Stimulated activated CD8-positive, alpha-beta memory T cell treated with anti-CD3 and anti-CD28 coated beads, Interleukin-4, amount 100 ng/mL, for 1 hour (primary cell): Measurements from ENCODE around the gene MRTFA.
"Not testable (repeated sequence)": the region's sequence is repeated elsewhere in the genome, so short reads cannot be mapped to it uniquely, and the experiment has no call there.

ENCODE experiments used
- DNase-seq, 2 donors: peaks; one replicate each; pipeline ENCODE4 v3.0.0-alpha.2; 2020; ENCODE audit warnings: low read depth in 2 of 2, low spot score in 1 of 2

MRTFA gene

DNA sequence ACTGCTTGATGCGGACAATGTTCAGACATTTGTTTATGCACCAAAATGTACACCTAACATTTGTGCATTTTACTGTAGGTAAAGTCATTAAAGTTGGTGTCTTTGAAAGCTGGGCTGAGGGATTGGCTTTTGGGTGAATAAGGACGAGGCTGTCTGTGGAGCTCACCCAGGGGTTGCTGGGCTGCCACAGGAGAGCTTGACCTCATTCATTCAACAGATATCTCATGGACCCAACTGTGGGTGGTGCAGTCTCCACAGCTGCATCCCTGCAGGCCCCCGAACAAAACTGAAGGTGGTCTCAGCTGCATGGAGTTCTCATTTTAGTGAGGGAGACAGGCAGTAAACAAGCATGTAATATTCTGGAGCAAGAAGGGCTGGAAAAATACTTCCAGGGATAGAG, 233.4 kb downstream of the MRTFA start:
- no peak for DNase-seq

DNA sequence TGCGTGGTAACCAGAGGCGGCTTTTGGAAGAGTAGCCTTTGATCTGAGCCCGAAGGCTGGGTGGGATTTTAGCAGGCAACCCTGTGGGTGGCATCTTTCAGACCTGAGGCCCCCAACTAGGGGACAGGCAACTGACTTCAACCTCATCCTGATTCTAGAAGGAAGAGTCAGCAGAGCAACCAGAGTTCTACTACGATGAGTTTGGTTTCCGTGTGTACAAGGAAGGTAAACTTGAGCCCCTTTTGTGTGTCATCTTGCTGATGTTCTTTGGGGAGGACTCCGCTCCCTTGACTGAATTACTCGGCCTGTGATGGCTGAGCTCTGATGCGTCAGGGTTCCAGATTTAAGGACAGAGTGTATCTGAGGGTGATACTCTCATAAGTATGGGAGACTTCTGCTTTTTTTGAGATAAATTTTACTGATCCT, 234.5 kb downstream of the MRTFA start:
- no peak for DNase-seq

DNA sequence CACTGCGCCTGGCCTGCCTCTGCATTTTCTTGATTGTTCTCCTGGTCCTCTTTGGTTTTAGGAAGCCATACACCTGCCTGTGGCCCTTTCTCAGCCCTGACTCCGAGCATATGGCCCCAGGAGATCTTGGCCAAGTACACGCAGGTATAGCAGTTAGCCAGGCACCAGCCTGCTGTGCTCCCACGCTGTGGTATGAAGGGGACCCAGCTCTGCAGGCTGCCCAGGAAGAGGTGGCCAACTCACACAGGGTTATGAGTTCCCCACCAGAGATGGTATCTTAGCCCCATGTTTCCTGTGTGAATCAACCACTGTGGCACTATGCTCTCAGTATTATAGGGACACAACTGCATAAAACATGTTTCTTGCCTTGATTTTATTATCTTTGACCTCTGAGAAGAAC, 235.0 kb downstream of the MRTFA start:
- peak; percentile 21 to 41 for DNase-seq

DNA sequence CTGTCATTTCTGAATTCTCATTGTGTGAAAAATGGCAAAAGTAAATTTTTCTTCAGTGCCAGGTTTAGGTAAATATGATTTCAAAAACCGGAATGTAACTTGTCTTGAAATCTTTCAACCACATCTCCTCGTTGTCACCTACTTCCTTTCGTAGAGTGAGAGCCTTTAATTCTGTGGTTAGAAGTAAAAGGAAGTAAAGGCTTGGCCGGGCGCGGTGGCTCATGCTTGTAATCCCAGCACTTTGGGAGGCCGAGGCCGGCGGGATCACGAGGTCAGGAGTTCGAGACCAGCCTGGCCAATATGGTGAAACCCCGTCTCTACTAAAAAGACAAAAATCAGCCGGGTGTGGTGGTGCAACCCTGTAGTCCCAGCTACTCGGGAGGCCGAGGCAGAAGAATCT, 236.4 kb downstream of the MRTFA start:
- no peak for DNase-seq

DNA sequence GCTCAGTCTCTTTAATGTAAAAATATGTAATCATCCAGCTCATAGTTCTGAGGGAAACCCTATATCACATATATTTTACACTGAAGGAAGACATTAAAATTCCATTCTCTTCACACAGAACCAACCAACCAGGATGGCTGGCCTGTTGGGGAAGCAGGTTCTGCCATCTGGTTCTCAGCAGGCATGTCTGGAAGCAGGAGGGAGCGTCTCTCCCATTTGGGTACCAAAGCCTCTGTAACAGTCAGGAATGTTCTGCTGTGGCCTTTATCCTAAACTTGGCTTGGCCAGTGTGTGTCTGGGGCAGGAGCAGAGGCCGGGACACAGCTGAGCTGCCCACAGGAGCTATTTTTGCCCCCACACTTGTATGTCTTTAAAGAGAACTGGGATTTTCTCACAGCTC, 236.9 kb downstream of the MRTFA start:
- no peak for DNase-seq

DNA sequence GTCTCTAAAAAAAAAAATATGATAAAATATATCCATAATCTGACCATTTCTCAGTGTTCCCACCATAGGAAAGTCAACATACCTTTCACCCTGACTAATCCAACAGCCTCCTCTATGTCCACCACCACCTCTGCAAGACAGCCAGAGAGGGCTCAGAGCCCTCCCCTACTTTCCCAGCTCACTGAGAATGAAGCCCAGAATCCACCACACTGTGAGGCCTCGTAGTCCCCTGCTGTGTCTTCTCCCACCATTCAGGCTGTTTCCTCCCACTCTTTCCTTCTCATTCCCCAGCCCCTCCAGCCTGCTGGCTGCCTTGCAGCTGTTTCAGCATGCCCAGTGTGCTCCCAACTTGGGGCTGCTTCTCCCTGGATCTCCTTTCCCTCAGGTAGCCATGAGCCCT, 239.1 kb downstream of the MRTFA start:
- no peak for DNase-seq

DNA sequence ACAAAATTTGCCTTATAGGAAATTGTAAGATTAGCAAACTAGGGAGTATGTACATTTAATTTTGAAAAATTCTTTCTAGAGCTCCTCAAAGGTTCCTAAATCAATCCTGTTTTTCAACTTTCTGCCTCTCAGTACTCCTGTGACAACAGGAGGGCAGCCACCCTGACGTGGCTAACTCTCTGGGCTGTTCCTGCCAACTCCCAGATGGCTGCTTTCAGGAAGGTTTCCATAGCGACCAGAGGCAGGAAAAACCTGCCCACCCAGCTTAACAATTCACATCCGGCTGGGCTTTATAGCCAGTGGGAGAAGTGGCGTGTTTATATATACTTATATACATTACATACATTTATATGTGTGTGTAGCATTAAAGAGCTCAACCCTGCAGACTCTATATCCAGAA, 239.6 kb downstream of the MRTFA start:
- no peak for DNase-seq

DNA sequence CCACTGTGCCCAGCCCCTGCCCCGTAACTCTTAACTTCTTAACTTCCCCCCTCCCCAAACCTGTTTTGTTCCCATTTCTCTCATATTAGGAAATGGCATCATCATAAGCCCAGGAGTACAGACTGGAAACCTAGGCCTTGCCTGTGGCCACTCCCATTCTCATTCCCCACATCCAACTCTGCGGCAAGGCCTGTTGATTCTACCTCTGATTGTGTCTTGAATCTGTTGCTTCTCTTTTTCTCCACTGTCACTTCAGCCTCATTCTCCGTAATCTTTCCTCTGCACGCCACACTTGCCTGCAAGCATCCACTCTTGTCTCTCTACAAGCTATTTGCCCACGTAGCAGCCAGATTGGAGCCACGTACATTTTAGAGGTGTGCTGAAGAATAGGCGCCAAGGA, 240.9 kb downstream of the MRTFA start:
- no peak for DNase-seq

DNA sequence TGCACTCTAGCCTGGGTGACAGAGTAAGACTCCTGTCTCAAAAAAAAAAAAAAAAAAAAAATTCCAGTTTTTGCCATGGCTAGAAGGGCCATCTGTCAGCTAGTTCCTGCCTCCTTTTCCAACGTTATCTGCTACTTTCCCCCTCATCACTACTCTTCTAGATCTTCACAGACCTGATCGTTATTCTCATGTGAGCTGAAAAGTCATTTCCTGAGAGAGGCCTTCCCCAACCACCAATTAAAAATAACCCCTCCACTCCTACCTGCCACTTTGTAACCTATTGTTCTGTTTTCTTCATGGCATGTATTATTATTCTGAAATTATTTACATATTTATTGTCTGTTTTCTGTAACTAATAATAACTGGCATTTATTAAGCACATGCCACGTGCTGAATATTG, 241.9 kb downstream of the MRTFA start:
- no peak for DNase-seq

DNA sequence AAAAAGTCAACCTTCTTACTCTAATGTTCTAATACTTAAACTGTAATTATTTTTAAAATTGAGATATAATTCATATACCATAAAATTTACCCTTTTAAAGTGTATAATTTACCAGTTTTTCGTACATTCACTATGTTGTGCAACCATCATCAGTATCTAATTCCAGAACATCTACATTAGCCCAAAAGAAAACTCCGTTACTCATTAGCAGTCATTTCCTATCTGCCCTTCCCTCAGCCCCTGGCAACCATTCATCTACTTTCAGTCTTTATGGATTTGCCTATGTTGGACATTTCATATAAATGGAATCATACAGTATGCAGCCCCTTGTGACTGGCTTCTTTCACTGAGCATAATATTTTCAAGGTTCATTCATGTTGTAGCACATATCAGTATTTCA, 243.9 kb downstream of the MRTFA start:
- DNase-seq = no peak

DNA sequence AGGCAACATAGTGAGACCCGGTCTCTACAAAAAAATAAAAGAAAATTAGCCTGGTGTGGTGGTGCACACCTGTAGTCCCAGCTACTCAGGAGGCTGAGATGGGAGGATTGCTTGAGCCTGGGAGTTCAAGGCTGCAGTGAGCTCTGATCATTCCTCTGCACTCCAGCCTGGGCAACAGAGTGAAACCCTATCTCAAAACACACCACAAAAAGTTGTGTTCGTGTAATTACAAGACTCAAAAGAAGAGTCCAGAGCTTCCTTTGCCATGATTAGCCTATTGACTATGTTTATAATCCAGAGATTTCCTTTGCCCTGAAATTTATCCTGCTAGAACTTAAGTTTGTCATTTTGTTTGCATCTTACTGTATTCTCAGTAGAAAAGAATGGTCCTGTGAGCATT, 245.1 kb downstream of the MRTFA start:
- no peak for DNase-seq

DNA sequence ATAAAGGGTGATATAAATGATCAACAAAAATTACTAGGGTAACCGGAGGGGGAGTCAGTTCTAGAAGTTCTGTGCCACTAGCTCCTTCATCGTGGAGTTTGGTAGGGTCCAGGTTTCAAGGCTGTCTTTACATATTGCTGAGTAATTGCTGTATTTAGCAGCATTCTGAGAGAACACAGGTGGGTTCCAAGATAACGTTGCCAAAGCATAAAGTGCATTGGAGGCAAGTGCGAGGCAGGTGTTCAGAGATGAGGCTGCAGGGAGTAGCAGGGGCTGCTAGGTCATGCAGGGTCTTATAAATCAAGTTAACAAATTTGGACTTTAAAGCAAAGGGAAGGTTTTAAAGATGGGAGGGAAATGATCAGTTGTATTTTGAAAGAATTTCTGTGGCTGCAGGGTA, 248.3 kb downstream of the MRTFA start:
- no peak for DNase-seq

DNA sequence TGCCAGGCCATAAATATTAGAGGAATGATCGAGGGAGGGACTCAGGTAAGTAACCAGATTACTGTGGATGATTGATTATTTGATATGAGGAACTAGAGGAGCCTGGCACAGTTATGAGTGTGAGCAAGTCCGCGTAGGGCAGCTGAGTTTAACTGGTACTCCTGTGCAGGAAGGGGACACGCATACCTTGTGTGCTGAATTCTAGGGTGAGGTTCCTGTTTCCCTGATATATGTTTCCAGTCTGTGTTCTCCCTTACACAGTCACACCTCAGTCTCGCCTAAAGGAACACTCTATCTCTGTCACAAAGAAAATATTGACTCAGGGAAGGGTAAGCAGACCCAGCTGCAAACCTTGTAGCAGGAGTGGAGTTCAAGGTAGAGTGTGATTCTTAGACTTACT, 248.8 kb downstream of the MRTFA start:
- DNase-seq = no peak

DNA sequence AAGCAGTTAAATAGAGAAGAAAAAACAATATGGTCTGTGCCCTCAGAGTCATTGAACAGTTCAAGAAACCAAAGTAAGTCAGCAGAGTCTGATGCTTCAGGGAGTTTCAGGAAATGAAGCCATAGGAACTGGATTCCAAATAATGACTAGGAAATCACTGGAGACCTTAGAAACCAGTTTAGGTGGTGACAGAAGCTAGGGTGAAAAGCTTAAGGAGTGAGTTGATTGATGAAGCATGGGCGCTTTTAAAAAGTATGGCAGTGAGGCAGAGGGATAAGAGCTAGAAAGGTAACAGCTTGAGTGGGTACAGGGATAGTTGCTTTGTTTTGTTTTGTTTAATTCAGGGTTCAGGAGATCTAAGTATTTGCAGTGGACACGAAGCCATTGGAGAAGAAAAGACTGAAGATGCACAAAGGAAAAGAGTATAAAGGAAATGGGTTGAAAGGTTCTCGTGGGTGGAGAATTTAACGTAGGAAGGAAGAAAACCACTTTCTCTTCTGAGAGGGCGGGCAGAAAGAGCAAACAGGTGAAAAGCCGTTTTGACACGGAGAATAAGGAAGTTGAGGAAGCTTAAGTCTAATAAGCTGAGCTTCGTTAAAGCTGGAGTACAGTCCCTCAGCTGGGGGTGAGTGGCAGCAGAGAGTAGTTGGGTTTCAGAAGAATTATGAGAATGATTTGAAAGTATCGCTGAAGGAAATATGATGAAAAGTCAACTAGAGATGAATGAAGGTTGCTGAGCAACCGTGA, 251.3 kb downstream of the MRTFA start:
- DNase-seq = no peak

DNA sequence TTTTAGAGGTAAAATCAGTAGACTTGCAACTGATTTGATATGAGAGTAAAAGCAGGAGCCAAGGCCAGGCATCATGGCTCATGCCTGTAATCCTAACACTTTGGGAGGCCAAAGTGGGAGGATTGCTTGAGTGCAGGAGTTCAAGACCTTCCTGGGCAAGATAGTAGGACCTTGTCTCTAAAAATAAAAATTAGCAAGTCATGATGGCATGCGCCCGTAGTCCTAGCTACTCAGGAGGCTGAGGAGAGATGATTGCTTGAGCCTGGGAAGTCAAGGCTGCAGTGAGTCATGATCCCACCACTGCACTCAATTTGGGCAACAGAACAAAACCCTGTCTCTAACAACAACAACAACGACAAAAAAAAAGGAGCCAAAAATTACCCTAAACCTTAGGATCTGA, 252.6 kb downstream of the MRTFA start:
- no peak for DNase-seq

DNA sequence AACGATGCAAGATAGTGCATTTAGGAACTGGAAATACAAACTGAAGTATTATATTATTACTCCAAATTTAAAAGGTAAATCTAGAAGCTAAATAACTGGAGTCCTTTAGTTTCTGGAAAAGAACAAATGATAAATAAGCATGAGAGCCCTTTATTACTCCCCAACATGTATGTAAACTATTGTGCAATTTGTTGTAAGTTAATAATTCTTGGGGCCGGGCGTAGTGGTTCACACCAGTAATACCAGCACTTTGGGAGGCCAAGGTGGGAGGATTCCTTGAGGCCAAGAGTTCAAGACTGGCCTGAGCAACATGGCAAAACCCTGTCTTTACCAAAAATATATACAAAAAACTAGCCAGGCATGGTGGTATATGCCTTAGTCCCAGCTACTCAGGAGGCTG, 255.1 kb downstream of the MRTFA start:
- DNase-seq = no peak

DNA sequence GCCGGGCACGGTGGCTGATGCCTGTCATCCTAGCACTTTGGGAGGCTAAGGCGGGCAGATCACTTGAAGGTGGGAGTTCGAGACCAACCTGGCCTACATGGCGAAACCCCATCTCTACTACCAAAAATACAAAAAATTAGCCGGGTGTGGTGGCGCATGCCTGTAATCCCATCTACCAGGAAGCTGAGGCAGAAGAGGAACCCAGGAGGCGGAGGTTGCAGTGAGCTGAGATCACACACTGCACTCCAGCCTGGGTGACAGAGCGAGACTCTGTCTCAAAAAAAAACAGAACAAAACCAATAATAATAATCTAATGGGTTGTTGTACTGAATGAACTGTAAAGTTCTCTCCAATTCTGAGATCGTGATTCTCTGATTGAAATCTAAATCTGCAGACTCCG, 258.1 kb downstream of the MRTFA start:
- DNase-seq = not testable (repeated sequence)

DNA sequence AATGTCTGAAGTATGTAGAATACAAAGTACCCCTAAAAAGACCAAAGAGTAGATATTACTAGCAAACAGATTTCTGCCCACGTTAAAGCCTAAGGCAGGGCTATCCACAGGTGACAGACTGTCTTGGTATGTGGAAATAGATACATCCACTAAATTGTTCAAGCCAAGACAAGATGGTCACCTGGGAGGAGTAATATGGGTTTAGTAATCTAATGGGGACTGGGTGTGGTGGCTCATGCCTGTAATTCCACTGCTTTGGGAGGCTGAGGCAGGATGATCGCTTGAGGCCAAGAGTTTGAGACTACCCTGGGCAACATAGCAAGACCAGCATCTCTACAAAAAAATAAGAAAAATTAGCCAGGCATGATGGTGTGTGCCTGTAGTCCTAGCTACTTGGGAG, 258.6 kb downstream of the MRTFA start:
- DNase-seq = no peak

DNA sequence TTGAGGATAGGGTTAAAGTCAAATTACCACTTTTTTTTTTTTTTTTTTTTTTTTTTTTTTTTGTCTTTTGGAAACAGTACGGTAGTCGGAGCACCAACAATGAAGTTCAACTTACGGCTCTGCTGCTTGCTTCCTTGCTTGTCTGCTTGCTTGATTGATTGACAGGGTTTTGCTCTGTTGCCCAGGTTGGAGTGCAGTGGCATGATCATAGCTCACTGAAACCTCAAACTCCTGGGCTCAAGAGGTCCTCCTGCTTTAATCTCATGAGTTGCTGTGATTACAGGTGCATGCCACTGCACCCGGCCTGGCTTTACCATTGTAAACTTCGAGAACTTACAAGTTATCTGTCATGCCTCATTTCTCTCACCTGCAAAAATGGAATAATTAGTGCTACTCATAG, 260.4 kb downstream of the MRTFA start:
- no peak for DNase-seq

DNA sequence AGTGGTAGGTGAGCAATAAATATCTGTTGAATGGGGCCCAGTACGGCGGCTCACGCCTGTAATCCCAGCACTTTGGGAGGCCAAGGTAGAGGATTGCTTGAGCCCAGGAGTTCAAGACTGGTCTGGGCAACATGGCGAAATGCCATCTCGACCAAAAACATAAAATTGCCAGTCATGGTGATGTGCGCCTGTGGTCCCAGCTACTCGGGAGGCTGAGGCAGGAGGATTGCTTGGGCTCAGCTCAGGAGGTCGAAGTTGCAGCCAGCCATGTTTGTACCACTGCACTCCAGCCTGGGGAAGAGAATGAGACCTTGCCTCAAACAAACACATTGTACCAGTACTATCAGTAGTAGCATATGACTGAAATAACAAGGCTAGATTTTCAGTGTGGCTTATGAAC, 262.0 kb downstream of the MRTFA start:
- no peak for DNase-seq

DNA sequence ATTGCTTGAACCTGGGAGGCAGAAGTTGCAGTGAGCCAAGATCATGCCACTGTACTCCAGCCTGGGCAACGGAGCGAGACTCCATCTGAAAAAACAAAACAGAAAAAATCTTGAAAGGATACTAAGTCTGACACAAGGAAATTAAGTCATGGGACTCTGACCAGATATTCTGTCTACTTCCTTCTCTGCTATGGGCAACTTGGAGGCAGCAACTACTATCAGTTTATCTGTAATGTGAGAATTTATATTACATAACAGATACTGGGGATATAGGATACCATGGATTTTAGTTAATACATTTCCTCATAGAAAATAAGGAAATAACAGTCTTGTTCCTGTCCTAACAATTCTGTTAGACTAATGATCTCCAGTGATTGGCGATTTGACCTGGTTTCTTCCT, 267.7 kb downstream of the MRTFA start:
- DNase-seq = no peak

DNA sequence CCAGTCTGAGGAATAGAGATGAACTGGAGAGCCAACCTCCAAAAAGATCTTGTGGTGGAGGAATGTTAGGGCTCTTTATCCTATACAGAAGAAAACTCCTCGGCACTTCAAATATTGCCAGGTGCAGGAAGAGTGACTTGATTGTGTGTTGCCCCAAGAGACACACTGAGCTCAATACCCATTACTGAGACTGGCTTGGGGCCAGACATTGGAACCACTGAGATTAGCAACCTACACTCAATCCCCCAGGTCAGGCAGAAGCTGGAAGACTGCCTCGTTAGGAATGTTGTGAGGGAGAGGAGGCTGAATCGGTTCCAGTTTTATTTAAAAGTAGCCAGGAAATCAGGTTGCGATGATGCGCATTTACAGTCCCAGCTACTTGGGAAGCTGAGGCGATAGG, 268.5 kb downstream of the MRTFA start:
- no peak for DNase-seq

DNA sequence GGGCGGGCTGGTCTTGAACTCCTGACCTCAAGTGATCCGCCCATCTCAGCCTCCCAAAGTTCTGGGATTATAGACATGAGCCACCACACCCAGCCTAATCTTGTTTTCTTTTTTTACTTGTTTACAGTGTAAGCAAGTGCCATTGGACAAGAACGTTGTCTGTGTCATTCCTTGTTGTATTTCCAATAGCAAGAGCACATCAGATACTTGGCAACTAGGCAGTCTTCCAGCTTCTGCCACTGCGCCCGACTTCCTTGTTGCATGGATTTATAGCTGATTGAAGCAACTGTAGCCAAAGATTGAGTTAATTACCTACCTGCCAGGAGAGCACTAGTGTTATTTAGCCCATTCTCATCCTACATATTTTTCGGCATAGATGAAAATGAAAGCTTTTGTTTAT, 269.2 kb downstream of the MRTFA start:
- no peak for DNase-seq

DNA sequence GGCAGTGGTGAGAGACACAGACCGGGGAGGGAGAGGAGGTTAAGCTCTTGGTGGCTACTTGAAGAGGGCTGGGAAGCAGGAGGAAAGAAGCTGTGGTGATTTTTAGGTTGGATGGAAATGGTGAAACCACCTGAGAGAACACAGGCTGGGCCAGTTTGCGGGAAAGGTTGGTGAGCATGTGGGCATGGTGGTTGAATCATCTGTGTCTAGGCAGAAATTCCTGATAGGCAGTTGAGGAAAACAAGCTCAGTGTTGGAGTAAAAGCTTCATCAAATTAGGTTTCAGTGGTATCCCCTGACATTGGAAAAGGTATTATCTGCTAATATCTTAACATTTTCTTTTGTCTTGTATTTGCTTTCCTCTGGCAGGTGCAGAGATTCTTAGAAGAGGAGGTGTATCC, 270.5 kb downstream of the MRTFA start:
- DNase-seq = no peak
